HFFc6 (cell line): Measurements from ENCODE around the gene P2RX4. TPM values are rescaled to one million over a fixed set of nuclear protein-coding genes. Genes with fewer than 3 reads are reported as not detected.

Experiments used
- DNase-seq: peaks from one replicate; pipeline ENCODE4 v3.0.0-alpha.2; 2018
- H3K27ac Mint-ChIP-seq: 2 replicates; pipeline ENCODE4 v1.8.0; 2020; ENCODE audit warnings: mild to moderate bottlenecking, mixed read lengths
- H3K27me3 Mint-ChIP-seq: 2 replicates; pipeline ENCODE4 v1.8.0; 2021; ENCODE audit warnings: mild to moderate bottlenecking, moderate library complexity, mixed read lengths; ENCODE audit not compliant: insufficient read depth
- H3K36me3 Mint-ChIP-seq: 2 replicates; pipeline ENCODE4 v1.8.0; 2021; ENCODE audit warnings: low read depth, mixed read lengths
- H3K4me1 Mint-ChIP-seq: 2 replicates; pipeline ENCODE4 v1.8.0; 2020; ENCODE audit warnings: low read depth, mixed read lengths
- H3K4me3 Mint-ChIP-seq: 2 replicates; pipeline ENCODE4 v1.8.0; 2020; ENCODE audit warnings: mild to moderate bottlenecking, moderate library complexity, mixed read lengths
- H3K9me3 Mint-ChIP-seq: 2 replicates; pipeline ENCODE4 v1.8.0; 2020; ENCODE audit warnings: mild to moderate bottlenecking, mixed read lengths
- CTCF ChIP-seq: fragments of 200-600 bp; sonication (generic); IDR thresholded peaks from 2 replicates; pipeline ENCODE4 v1.5.0; 2021; ENCODE audit warnings: antibody characterized with exemption, mild to moderate bottlenecking
- total RNA-seq, 6 experiments: library from RNA; stranded (reverse); fragmentation: NEBNext Ultra II Directional; extraction: Animal tissue kit (Norgen Biotek cat#: 25700); gene quantifications; 2 replicates in 1 of 6; 3 replicates in 5 of 6; pipeline ENCODE4 v1.2.3, GENCODE V29; 2021

The P2RX4 gene
- total RNA-seq, 6 experiments from 2014 or later, result 7.7 to 13.0 (median 9.6) TPM

- H3K9me3 Mint-ChIP-seq, result no peaks in the 10 kb centered on the region
- no peaks in the 10 kb centered on the region; the same call in 1 of the 2 replicates for H3K36me3 Mint-ChIP-seq
- H3K27ac Mint-ChIP-seq, result no peak overlapping the region
- DNase-seq, result no peak
- no peak for TF ChIP-seq CTCF
- no peaks in the 10 kb centered on the region for H3K27me3 Mint-ChIP-seq
- H3K4me1 Mint-ChIP-seq, result peaks cover 6% of the 10 kb centered on the region; the same call in 1 of the 2 replicates
- H3K4me3 Mint-ChIP-seq, result no peak overlapping the region
These were observed 23.7 kb downstream of the P2RX4 start for GRCh38 chr12:121233628-121234020.

GRCh38 chr12:121236776-121237175 lies 26.8 kb downstream of the P2RX4 start:
- Mint-ChIP-seq H3K27me3 (peaks cover 2% of the 10 kb centered on the region; the same call in 1 of the 2 replicates), H3K9me3 (no peaks in the 10 kb centered on the region), H3K36me3 (no peaks in the 10 kb centered on the region; the same call in 1 of the 2 replicates), H3K27ac (no peak overlapping the region), H3K4me3 (no peak overlapping the region), H3K4me1 (no peaks in the 10 kb centered on the region)
- DNase-seq, result no peak
- no peak for TF ChIP-seq CTCF

- Mint-ChIP-seq H3K4me3 (no peak overlapping the region), H3K4me1 (no peaks in the 10 kb centered on the region), H3K36me3 (no peaks in the 10 kb centered on the region; the same call in 1 of the 2 replicates), H3K9me3 (no peaks in the 10 kb centered on the region), H3K27me3 (peaks cover 2% of the 10 kb centered on the region; the same call in 1 of the 2 replicates), H3K27ac (no peak overlapping the region)
- no peak for DNase-seq
- no peak for TF ChIP-seq CTCF
These were observed 27.5 kb downstream of the P2RX4 start for GRCh38 chr12:121237415-121237814.

GRCh38 chr12:121238086-121238485 lies 28.2 kb downstream of the P2RX4 start:
- Mint-ChIP-seq H3K4me3 (no peak overlapping the region), H3K27me3 (peaks cover 2% of the 10 kb centered on the region; the same call in 1 of the 2 replicates), H3K9me3 (no peaks in the 10 kb centered on the region), H3K4me1 (no peaks in the 10 kb centered on the region), H3K36me3 (peaks cover under 1% of the 10 kb centered on the region), H3K27ac (no peak overlapping the region)
- DNase-seq, result no peak
- no peak for TF ChIP-seq CTCF

- no peak for TF ChIP-seq CTCF
- Mint-ChIP-seq H3K4me3 (no peak overlapping the region), H3K36me3 (peaks cover 7% of the 10 kb centered on the region), H3K27me3 (peaks cover 2% of the 10 kb centered on the region; the same call in 1 of the 2 replicates), H3K27ac (no peak overlapping the region), H3K9me3 (no peaks in the 10 kb centered on the region), H3K4me1 (no peaks in the 10 kb centered on the region)
- no peak for DNase-seq
These were observed 28.8 kb downstream of the P2RX4 start for GRCh38 chr12:121238604-121239350.
